ENCODE measurements around the gene TRMT13.

Gene TRMT13

GRCh38 chr1:100107696-100108095 lies 25.3 kb upstream of the TRMT13 start:
- in situ Hi-C loops (cut with MboI; ENCODE audit: low pct_unique_long_range_greater_than_20kb, low sequenced_read_pairs, unreplicated experiment), result no loop called here

GRCh38 chr1:100109554-100110066 lies 23.4 kb upstream of the TRMT13 start:
- TF ChIP-seq, protein P1, sequence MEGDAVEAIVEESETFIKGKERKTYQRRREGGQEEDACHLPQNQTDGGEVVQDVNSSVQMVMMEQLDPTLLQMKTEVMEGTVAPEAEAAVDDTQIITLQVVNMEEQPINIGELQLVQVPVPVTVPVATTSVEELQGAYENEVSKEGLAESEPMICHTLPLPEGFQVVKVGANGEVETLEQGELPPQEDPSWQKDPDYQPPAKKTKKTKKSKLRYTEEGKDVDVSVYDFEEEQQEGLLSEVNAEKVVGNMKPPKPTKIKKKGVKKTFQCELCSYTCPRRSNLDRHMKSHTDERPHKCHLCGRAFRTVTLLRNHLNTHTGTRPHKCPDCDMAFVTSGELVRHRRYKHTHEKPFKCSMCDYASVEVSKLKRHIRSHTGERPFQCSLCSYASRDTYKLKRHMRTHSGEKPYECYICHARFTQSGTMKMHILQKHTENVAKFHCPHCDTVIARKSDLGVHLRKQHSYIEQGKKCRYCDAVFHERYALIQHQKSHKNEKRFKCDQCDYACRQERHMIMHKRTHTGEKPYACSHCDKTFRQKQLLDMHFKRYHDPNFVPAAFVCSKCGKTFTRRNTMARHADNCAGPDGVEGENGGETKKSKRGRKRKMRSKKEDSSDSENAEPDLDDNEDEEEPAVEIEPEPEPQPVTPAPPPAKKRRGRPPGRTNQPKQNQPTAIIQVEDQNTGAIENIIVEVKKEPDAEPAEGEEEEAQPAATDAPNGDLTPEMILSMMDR (IDR thresholded peaks at IDR 0.05; ENCODE audit: extremely low read depth, insufficient read depth, missing control alignments), result no peak
- in situ Hi-C loops (cut with MboI; ENCODE audit: low pct_unique_long_range_greater_than_20kb, low sequenced_read_pairs, unreplicated experiment), result no loop called here
- DNase-seq (ENCODE audit: low spot score), result no peak

More at GRCh38 chr1:100107696-100108095, 25.3 kb upstream of the TRMT13 start:
- TF ChIP-seq, protein P1 (IDR thresholded peaks at IDR 0.05; ENCODE audit: extremely low read depth, insufficient read depth, missing control alignments), result no peak
- no peak for DNase-seq (ENCODE audit: low spot score)

DNA sequence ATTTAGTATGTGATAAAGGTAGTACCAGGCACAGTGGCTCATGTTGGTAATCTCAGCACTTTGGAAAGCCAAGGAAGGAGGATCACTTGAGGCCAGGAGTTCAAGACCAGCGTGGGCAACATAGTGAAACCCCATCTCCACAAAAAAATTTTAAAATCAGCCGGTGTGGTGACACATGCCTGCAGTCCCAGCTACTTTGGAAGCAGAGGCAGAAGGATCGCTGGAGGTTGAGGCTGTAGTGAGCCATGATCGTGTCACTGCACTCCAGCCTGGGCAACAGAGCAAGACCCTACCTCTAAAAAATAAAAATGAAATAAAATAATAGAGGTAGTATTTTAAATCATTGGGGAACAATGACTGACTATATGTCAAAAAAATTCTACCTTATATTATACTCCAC lies 17.4 kb upstream of the TRMT13 start:
- TF ChIP-seq, protein P1 (IDR thresholded peaks at IDR 0.05; ENCODE audit: extremely low read depth, insufficient read depth, missing control alignments), result no peak
- in situ Hi-C loops (cut with MboI; ENCODE audit: low pct_unique_long_range_greater_than_20kb, low sequenced_read_pairs, unreplicated experiment), result no loop called here
- DNase-seq (ENCODE audit: low spot score), result no peak

- in situ Hi-C loops (cut with MboI; ENCODE audit: low pct_unique_long_range_greater_than_20kb, low sequenced_read_pairs, unreplicated experiment), result no loop called here
- TF ChIP-seq, protein P1 (IDR thresholded peaks at IDR 0.05; ENCODE audit: extremely low read depth, insufficient read depth, missing control alignments), result no peak
Observed at GRCh38 chr1:100122177-100122576, 10.8 kb upstream of the TRMT13 start.

DNA sequence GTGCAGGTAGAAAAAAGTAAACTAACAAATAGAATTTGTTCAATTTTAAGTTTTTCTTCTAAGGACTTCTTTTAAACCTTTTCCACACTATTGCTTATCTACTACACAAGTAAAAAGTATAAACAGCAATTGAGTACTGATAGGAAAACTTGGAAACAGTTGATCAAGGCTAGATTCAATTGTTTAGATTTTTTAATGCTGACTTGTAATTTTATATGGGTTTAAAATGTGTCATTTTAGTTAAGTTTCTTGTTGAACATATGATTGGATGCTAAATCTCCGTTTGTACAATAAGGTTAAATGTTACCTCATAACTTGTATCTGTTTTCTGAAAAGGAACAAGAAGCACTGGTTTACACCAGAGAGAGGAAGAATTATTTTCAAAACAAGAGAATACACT lies 5.7 kb upstream of the TRMT13 start:
- TF ChIP-seq, protein P1 (IDR thresholded peaks at IDR 0.05; ENCODE audit: extremely low read depth, insufficient read depth, missing control alignments), result no peak
- in situ Hi-C loops (cut with MboI; ENCODE audit: low pct_unique_long_range_greater_than_20kb, low sequenced_read_pairs, unreplicated experiment), result no loop called here
- DNase-seq (ENCODE audit: low spot score), result no peak

More at GRCh38 chr1:100122177-100122576, 10.8 kb upstream of the TRMT13 start:
- no peak for DNase-seq (ENCODE audit: low spot score)

GRCh38 chr1:100130552-100131077 lies 2.3 kb upstream of the TRMT13 start:
- in situ Hi-C loops (cut with MboI; ENCODE audit: low pct_unique_long_range_greater_than_20kb, low sequenced_read_pairs, unreplicated experiment), result no loop called here
- DNase-seq (ENCODE audit: low spot score), result no peak

More at GRCh38 chr1:100130552-100131077, 2.3 kb upstream of the TRMT13 start:
- TF ChIP-seq, protein P1 (IDR thresholded peaks at IDR 0.05; ENCODE audit: extremely low read depth, insufficient read depth, missing control alignments), result no peak
